H1 (cell line): ENCODE results near the gene HHAT. TPM values are rescaled to one million over a fixed set of nuclear protein-coding genes. Genes with fewer than 3 reads are reported as not detected.

ENCODE experiments used
- CEBPB ChIP-seq: IDR thresholded peaks from 2 replicates; pipeline ENCODE4 v1.6.1; 2012; ENCODE audit warnings: low read depth, low read length
- CHD1 ChIP-seq: IDR thresholded peaks from 2 replicates; pipeline ENCODE4 v1.6.1; 2012; ENCODE audit warnings: low read depth, low read length, improper control_type of control experiment
- MAX ChIP-seq: IDR thresholded peaks from 2 replicates; pipeline ENCODE4 v1.6.1; 2012; ENCODE audit warnings: inconsistent platforms
- polyA plus RNA-seq, 7 experiments: library from polyadenylated mRNA; depleted of rRNA in 3 of 7; stranded (reverse) in 5 of 7; unstranded in 2 of 7; fragments of >200 nt in 5 of 7; fragments of 200-250 nt in 2 of 7; gene quantifications; 1 replicate in 5 of 7; 2 replicates in 1 of 7; 4 replicates in 1 of 7; pipeline versions ENCODE4 v1.2.1 to v1.2.3, GENCODE V29; 2011 to 2013; ENCODE audit warnings: missing spikeins in 2 of 7, mixed read lengths in 2 of 7
- total RNA-seq: library from RNA; stranded (reverse); fragmentation: NEBNext Ultra II Directional; extraction: Animal tissue kit (Norgen Biotek cat#: 25700); gene quantifications from 2 replicates; pipeline ENCODE4 v1.2.1, GENCODE V29; 2021

HHAT gene
- total and polyA plus RNA-seq, 2 of the 8 experiments (the other 6 are each of a cell fraction or from before 2014, with no cell fraction given): 0.15 to 0.51 TPM

- TF ChIP-seq MAX: no peak
- TF ChIP-seq CEBPB: peak; percentile 8; the same call in 1 of the 2 replicates
- TF ChIP-seq CHD1: no peak
Measured at GRCh38 chr1:210400043-210400840, 71.5 kb downstream of the HHAT start (continued).
